ENCODE measurements around the gene APOBEC3H.
"Not testable (repeated sequence)": the region's sequence is repeated elsewhere in the genome, so short reads cannot be mapped to it uniquely, and the experiment has no call there.

APOBEC3H gene

DNA sequence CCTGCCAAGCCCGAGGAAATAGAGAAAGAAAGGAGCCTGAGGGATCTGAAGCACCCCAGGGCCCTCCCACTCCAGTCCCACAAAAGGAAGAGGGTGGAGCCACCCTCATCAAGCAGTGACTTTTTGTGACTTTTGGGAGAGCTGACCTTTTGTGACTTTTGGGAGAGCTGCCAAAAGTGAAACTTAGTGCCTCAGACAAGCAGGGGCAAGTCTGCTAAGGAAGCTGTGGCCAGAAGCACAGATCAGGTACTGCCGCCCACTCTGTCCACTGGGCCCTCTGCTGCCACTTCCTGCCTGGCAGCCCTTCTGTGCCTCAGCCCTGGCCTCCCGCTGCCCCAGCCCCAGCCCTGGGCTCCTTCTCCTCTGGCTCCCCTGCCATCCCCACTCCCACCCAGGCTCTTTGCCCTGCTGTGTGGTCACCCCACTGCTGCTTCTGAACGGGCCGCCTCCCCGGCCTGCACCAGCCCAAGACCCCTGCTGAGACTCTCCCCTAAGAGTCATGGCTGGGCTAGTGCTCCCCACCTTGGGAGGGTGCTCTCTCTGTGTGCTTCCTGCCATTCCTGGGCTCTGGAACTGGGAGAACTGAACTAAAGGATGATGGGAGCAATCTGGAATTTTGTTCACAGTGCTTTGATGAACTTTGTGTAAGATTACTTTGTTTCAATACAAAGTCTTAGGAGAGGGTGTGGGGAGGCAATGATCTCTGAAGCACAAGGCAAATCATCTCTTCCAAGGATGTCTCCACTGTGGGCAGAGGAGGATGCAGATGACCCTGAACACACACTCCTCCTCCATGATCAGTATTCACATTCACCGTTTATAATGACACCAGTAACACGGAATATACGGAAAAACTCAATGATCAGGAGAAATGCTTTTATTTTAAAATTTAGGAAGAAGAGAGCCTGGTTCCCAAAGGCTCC lies at the start of gene APOBEC3H:
Gene APOBEC3H (plus strand): TSS at position 147 of the 923 bp plus-strand sequence. CDS start 3,035 bp downstream, outside the sequence.
- Histone ChIP-seq H3K4me3 (ENCODE audit: low read depth in 1 of 2, low read length in 2 of 2) (no peak within 1 kb of the TSS), H3K4me1 (ENCODE audit: control insufficient read depth in 1 of 2, insufficient read depth in 2 of 2, low read length in 2 of 2) (peaks cover 0 to 4% of the 10 kb centered on the region in 2 donors), H3K27ac (ENCODE audit: low read length) (no peak within 1 kb of the TSS), H3K27me3 (ENCODE audit: low read depth, low read length) (no peaks in the 10 kb centered on the region), H3K36me3 (ENCODE audit: control insufficient read depth in 1 of 2, insufficient read depth in 2 of 2, low read length in 2 of 2) (no peaks in the 10 kb centered on the region), H3K9me3 (ENCODE audit: control insufficient read depth in 1 of 2, low read length in 2 of 2) (no peaks in the 10 kb centered on the region)

DNA sequence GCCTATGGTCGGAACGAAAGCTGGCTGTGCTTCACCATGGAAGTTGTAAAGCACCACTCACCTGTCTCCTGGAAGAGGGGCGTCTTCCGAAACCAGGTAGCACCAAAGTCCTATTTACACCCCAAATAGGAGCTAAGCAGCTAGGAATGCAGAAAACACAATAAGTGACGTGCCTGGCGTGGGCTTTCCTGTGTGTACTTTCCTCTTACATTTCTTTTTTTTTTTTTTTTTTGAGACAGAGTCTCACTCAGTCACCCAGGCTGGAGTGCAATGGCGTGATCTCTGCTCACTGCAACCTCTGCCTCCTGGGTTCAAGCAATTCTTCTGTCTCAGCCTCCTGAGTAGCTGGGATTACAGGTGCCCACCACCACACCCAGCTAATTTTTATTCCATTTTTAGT lies 47.6 kb upstream of the APOBEC3H start:
- H3K27ac ChIP-seq (ENCODE audit: low read length); H3K36me3 ChIP-seq (ENCODE audit: control insufficient read depth in 1 of 2, insufficient read depth in 2 of 2, low read length in 2 of 2); H3K27me3 ChIP-seq (ENCODE audit: low read depth, low read length); H3K4me1 ChIP-seq (ENCODE audit: control insufficient read depth in 1 of 2, insufficient read depth in 2 of 2, low read length in 2 of 2); H3K4me3 ChIP-seq (ENCODE audit: low read depth in 1 of 2, low read length in 2 of 2); H3K9me3 ChIP-seq (ENCODE audit: control insufficient read depth in 1 of 2, low read length in 2 of 2): not testable (repeated sequence)

DNA sequence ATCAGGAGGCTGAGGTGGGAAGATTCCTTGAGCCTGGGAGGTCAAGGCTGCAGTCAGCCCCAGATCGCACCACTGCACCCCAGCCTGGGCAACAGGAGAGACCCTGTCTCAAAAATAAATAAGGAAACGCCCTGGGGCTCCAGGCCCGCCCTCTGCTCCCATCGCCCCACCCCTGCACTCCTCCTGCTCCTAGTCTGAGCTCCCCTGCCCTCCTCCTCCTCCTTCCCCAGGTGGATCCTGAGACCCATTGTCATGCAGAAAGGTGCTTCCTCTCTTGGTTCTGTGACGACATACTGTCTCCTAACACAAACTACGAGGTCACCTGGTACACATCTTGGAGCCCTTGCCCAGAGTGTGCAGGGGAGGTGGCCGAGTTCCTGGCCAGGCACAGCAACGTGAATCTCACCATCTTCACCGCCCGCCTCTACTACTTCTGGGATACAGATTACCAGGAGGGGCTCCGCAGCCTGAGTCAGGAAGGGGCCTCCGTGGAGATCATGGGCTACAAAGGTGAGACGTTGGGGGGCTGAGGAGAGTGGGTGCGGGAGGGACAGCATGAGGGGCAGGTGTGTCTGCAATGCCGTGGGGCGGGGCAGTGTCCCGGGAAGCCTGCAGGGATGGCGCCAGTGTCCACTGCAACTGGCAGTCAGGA lies 45.1 kb upstream of the APOBEC3H start:
- not testable (repeated sequence) for H3K36me3 ChIP-seq (ENCODE audit: control insufficient read depth in 1 of 2, insufficient read depth in 2 of 2, low read length in 2 of 2); H3K4me1 ChIP-seq (ENCODE audit: control insufficient read depth in 1 of 2, insufficient read depth in 2 of 2, low read length in 2 of 2); H3K4me3 ChIP-seq (ENCODE audit: low read depth in 1 of 2, low read length in 2 of 2); H3K9me3 ChIP-seq (ENCODE audit: control insufficient read depth in 1 of 2, low read length in 2 of 2); H3K27ac ChIP-seq (ENCODE audit: low read length); H3K27me3 ChIP-seq (ENCODE audit: low read depth, low read length)

DNA sequence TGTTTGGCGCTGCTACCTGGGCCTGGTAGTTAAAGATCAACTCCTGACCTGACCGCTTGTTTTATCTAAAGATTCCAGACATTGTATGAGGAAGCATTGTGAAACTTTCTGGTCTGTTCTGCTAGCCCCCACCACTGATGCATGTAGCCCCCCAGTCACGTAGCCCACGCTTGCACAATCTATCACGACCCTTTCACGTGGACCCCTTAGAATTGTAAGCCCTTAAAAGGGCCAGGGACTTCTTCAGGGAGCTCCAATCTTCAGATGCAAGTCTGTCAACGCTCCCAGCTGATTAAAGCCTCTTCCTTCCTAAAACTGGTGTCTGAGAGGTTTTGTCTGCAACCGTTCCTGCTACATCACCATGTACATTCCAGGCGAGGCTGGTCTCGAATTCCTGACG lies 41.4 kb upstream of the APOBEC3H start:
- Histone ChIP-seq H3K9me3 (ENCODE audit: control insufficient read depth in 1 of 2, low read length in 2 of 2) (no peaks in the 10 kb centered on the region), H3K27ac (ENCODE audit: low read length) (no peak overlapping the region), H3K4me3 (ENCODE audit: low read depth in 1 of 2, low read length in 2 of 2) (no peak overlapping the region), H3K4me1 (ENCODE audit: control insufficient read depth in 1 of 2, insufficient read depth in 2 of 2, low read length in 2 of 2) (no peaks in the 10 kb centered on the region), H3K36me3 (ENCODE audit: control insufficient read depth in 1 of 2, insufficient read depth in 2 of 2, low read length in 2 of 2) (no peaks in the 10 kb centered on the region), H3K27me3 (ENCODE audit: low read depth, low read length) (no peaks in the 10 kb centered on the region)

DNA sequence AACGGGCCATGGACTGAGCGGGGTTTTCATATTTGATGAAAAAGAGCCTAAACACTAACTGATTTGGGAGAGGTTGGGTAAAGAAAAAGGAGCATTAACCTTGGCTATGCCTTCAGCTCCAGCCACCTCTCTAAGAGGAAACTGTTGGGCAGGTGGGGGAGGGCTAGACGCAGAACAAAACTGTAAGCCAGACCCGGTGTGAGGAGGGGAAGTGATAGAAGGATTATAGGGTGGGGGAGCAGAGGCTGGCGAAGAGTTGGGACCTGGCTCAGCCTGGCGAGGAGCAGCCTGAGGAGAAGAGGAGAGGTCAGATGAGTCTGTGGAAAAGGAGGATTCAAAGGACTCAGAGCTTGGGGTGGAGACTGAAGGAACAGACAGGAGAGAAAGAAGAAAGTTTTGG lies 35.8 kb upstream of the APOBEC3H start:
- H3K27me3 ChIP-seq (ENCODE audit: low read depth, low read length); H3K27ac ChIP-seq (ENCODE audit: low read length); H3K36me3 ChIP-seq (ENCODE audit: control insufficient read depth in 1 of 2, insufficient read depth in 2 of 2, low read length in 2 of 2); H3K9me3 ChIP-seq (ENCODE audit: control insufficient read depth in 1 of 2, low read length in 2 of 2); H3K4me3 ChIP-seq (ENCODE audit: low read depth in 1 of 2, low read length in 2 of 2); H3K4me1 ChIP-seq (ENCODE audit: control insufficient read depth in 1 of 2, insufficient read depth in 2 of 2, low read length in 2 of 2): not testable (repeated sequence)

DNA sequence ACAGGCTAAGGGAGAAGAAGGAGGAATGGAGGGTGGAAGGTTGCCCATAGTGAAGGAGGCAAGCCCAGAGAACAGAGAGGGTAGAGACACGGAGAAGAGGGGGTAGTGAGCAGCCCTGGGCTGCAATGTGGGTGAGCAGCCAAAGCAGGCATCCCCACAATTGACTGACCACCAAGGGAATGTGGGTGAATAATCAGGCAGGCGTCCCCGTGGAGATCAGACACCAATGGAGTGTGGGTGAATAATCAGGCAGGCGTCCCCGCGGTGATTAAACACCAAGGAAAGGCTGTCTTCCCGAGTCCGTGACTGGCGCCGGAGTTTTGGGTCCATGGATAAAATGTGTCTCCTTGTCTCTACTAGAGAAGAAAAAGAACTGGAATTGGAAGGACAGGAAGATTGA lies 35.1 kb upstream of the APOBEC3H start:
- H3K4me3 ChIP-seq (ENCODE audit: low read depth in 1 of 2, low read length in 2 of 2); H3K27me3 ChIP-seq (ENCODE audit: low read depth, low read length); H3K27ac ChIP-seq (ENCODE audit: low read length); H3K4me1 ChIP-seq (ENCODE audit: control insufficient read depth in 1 of 2, insufficient read depth in 2 of 2, low read length in 2 of 2); H3K9me3 ChIP-seq (ENCODE audit: control insufficient read depth in 1 of 2, low read length in 2 of 2); H3K36me3 ChIP-seq (ENCODE audit: control insufficient read depth in 1 of 2, insufficient read depth in 2 of 2, low read length in 2 of 2): not testable (repeated sequence)

DNA sequence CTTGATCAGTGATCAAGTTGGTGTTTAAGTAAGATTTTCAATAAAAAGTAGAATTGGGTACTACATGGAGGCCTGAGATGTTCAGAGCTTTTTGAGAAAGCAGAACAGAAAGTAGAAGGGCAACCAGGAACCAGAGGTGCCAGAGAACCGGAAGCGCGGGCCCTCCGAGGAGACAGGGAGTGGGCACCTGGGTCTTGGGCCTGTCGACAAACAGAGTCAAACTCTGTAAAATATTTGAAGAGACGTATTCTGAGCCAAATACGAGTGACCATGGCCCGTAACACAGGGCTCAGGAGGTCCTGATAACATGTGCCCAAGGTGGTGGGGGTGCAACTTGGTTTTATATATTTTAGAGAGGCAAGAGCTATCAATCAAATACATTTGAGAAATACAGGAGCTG lies 33.1 kb upstream of the APOBEC3H start:
- H3K4me3 ChIP-seq (ENCODE audit: low read depth in 1 of 2, low read length in 2 of 2); H3K27me3 ChIP-seq (ENCODE audit: low read depth, low read length); H3K9me3 ChIP-seq (ENCODE audit: control insufficient read depth in 1 of 2, low read length in 2 of 2); H3K4me1 ChIP-seq (ENCODE audit: control insufficient read depth in 1 of 2, insufficient read depth in 2 of 2, low read length in 2 of 2); H3K36me3 ChIP-seq (ENCODE audit: control insufficient read depth in 1 of 2, insufficient read depth in 2 of 2, low read length in 2 of 2); H3K27ac ChIP-seq (ENCODE audit: low read length): not testable (repeated sequence)

DNA sequence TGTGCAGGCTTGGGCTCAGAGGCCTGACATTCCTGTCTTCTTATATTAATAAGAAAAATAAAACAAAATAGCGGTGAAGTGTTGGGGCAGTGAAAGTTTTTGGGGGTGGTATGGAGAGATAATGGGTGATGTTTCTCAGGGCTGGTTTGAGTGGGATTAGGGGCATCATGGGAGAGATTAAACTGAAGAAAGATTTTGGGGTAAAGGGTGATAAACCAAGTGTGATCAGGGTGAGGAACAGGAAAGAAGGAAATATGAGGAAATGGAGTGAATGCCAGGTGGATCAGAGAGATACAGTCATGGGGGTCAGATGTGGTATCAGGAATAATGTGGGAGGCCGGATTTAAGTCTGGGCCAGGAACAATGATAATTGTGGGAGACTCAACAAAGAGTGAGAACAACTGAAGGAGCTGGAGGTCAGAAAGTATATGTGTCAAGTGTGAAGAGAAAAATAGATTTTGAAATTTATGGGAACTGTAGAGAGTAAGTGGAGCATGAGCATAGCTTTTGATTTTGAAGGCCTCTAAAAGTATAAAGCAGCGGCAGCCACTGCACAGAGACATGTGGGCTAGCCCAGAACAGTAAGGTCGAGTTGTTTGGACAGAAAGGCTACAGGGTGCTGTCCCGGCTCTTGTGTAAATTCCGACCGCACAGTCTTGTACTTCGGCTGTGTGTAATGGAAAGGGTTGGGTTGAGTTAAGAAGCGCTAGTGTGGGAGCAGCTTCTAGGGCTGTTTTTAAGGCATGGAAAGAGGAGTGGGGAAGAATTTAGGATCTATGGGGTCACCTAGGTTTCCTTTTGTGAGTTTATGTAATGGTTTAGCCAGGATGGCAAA lies 30.4 kb upstream of the APOBEC3H start:
- not testable (repeated sequence) for H3K4me3 ChIP-seq (ENCODE audit: low read depth in 1 of 2, low read length in 2 of 2); H3K27me3 ChIP-seq (ENCODE audit: low read depth, low read length); H3K4me1 ChIP-seq (ENCODE audit: control insufficient read depth in 1 of 2, insufficient read depth in 2 of 2, low read length in 2 of 2); H3K27ac ChIP-seq (ENCODE audit: low read length); H3K36me3 ChIP-seq (ENCODE audit: control insufficient read depth in 1 of 2, insufficient read depth in 2 of 2, low read length in 2 of 2); H3K9me3 ChIP-seq (ENCODE audit: control insufficient read depth in 1 of 2, low read length in 2 of 2)

DNA sequence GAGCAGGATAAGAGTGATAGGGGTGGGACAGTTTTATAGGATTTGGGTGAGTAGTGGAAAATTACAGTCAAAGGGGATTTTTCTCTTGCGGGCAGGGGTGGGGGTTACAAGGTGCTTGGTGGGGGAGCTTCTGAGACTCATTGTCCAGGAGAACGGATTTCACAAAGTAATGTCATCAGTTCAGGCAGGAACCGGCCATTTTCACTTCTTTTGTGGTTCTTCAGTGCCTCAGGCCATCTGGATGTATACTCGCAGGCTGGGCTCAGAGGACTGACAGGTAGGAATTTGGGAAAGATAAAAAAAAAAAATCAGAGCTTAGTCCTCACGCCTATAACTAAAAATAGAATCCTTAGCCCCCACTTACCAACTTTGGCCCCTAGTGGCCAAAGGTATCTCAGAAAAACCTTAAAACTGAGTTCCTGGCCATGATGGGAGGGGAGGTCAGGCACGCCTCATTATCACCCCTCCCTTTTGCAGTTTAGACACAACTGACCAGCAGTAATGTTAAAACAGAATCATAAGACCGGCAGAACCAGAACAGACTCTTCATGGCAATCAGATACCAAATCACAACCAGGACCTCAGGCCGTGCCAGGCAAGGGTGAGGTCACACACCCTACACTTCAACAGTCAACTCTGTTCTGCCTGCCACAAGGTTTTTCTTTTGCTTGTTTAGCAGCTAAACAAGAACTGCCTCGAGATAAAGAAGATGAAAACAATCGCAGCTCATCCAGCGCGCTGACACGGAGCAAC lies 28.8 kb upstream of the APOBEC3H start:
- no peak overlapping the region for H3K27ac ChIP-seq (ENCODE audit: low read length)

DNA sequence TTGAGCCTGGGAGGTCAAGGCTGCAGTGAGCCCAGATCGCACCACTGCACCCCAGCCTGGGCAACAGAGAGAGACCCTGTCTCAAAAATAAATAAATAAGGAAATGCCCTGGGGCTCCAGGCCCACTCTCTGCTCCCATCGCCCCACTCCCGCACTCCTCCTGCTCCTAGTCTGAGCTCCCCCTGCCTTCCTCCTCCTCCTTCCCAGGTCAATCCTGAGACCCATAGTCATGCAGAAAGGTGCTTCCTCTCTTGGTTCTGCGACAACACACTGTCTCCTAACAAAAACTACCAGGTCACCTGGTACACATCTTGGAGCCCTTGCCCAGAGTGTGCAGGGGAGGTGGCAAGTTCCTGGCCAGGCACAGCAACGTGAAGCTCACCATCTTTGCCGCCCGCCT lies 26.9 kb upstream of the APOBEC3H start:
- Histone ChIP-seq H3K36me3 (ENCODE audit: control insufficient read depth in 1 of 2, insufficient read depth in 2 of 2, low read length in 2 of 2) (no peaks in the 10 kb centered on the region), H3K4me3 (ENCODE audit: low read depth in 1 of 2, low read length in 2 of 2) (no peak overlapping the region), H3K27ac (ENCODE audit: low read length) (no peak overlapping the region), H3K27me3 (ENCODE audit: low read depth, low read length) (no peaks in the 10 kb centered on the region), H3K4me1 (ENCODE audit: control insufficient read depth in 1 of 2, insufficient read depth in 2 of 2, low read length in 2 of 2) (no peaks in the 10 kb centered on the region), H3K9me3 (ENCODE audit: control insufficient read depth in 1 of 2, low read length in 2 of 2) (no peaks in the 10 kb centered on the region)

More for the DNA sequence above, 28.8 kb upstream of the APOBEC3H start:
- H3K36me3 ChIP-seq (ENCODE audit: control insufficient read depth in 1 of 2, insufficient read depth in 2 of 2, low read length in 2 of 2): no peaks in the 10 kb centered on the region
- H3K4me1 ChIP-seq (ENCODE audit: control insufficient read depth in 1 of 2, insufficient read depth in 2 of 2, low read length in 2 of 2): no peaks in the 10 kb centered on the region
- H3K4me3 ChIP-seq (ENCODE audit: low read depth in 1 of 2, low read length in 2 of 2): no peak overlapping the region
- H3K27me3 ChIP-seq (ENCODE audit: low read depth, low read length): no peaks in the 10 kb centered on the region
- no peaks in the 10 kb centered on the region for H3K9me3 ChIP-seq (ENCODE audit: control insufficient read depth in 1 of 2, low read length in 2 of 2)

DNA sequence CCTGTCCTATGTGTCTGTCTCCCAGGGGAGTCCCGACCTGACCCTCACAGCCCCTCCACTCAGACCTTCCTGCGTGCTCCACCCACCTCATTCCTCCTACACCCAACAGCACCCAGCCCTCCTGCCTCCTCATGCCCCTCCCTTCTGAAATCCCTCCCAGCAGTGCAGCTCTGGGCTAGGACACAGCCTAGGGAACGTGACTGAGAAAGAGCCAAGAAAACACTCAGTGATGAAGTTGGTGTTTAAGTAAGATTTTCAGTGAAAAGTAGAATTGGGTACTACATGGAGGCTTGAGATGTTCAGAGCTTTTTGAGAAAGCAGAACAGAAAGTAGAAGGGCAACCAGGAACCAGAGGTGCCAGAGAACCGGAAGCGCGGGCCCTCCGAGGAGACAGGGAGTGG lies 24.5 kb upstream of the APOBEC3H start:
- H3K4me1 ChIP-seq (ENCODE audit: control insufficient read depth in 1 of 2, insufficient read depth in 2 of 2, low read length in 2 of 2); H3K9me3 ChIP-seq (ENCODE audit: control insufficient read depth in 1 of 2, low read length in 2 of 2); H3K4me3 ChIP-seq (ENCODE audit: low read depth in 1 of 2, low read length in 2 of 2); H3K27me3 ChIP-seq (ENCODE audit: low read depth, low read length); H3K36me3 ChIP-seq (ENCODE audit: control insufficient read depth in 1 of 2, insufficient read depth in 2 of 2, low read length in 2 of 2); H3K27ac ChIP-seq (ENCODE audit: low read length): not testable (repeated sequence)

Data from muscle layer of duodenum (tissue), 2 donors.